Measurements from ENCODE around the gene CUL1. TPM values are rescaled to one million over a fixed set of nuclear protein-coding genes. Genes with fewer than 3 reads are reported as not detected.

Gene CUL1
- total and polyA plus RNA-seq, 2 donors (not counting 3 experiments of a cell fraction or from before 2014, with no cell fraction given) = 25.7 to 50.2 TPM

- POLR2A ChIA-PET = no interaction called here
- dilution Hi-C loops (cut with MboI; ENCODE audit: extremely low pct_ligation_motif_present, low sequenced_read_pairs) = no loop called here
- Histone ChIP-seq H3K27ac (ENCODE audit: insufficient read depth, low read depth, low read length) (no peak overlapping the region), H3K27me3 (ENCODE audit: control insufficient read depth in 2 of 2, insufficient read depth in 2 of 2, low read length in 2 of 2) (no peaks in the 10 kb centered on the region), H3K79me2 (ENCODE audit: control insufficient read depth, insufficient read depth, low read length) (no peaks in the 10 kb centered on the region), H3K36me3 (ENCODE audit: control insufficient read depth in 2 of 2, extremely low read depth in 1 of 2, insufficient read depth in 2 of 2, low read length in 2 of 2) (peaks cover 6 to 19% of the 10 kb centered on the region in 2 experiments), H3K4me3 (replicated peaks in 1 of 3; ENCODE audit: insufficient read depth in 1 of 3, low read depth in 1 of 3, low read length in 3 of 3) (no peak overlapping the region), H4K20me1 (replicated peaks; ENCODE audit: control insufficient read depth, extremely low read depth, insufficient read depth, low read length) (no peaks in the 10 kb centered on the region), H3K4me1 (ENCODE audit: control insufficient read depth, extremely low read depth, insufficient read depth, low read length) (no peaks in the 10 kb centered on the region), H3K9me1 (replicated peaks; ENCODE audit: control insufficient read depth, extremely low read depth, insufficient read depth, low read length) (no peaks in the 10 kb centered on the region), H3K9me3 (replicated peaks; ENCODE audit: control insufficient read depth, insufficient read depth, low read length) (no peaks in the 10 kb centered on the region), H3K4me2 (ENCODE audit: insufficient read depth, low read length) (no peak overlapping the region), H3K9ac (replicated peaks; ENCODE audit: extremely low read depth, insufficient read depth, low read length) (no peak overlapping the region), H2AFZ (ENCODE audit: low read depth, low read length) (no peak overlapping the region)
- intact Hi-C loops (cut with micrococcal nuclease) = no loop called here
- FAIRE-seq (no peak), DNase-seq (ENCODE audit: low read depth, low spot score) (no peak)
- CTCF ChIA-PET = interaction anchor here (0.6 to 2.0 kb wide), 3 partner anchors 10 to 341 kb away, joined by 3 to 4 read pairs (median 4); no protein-coding TSS in a partner anchor
- TF ChIP-seq MYC (IDR thresholded peaks at IDR 0.05; ENCODE audit: low read depth, low read length) = no peak
- TF ChIP-seq GATA2 (IDR thresholded peaks at IDR 0.05; ENCODE audit: insufficient read depth, insufficient read length, low read depth, low read length) = no peak
- no peak for TF ChIP-seq JUN (IDR thresholded peaks at IDR 0.05; ENCODE audit: borderline replicate concordance, insufficient read depth, insufficient read length, low read depth)
- no peak for TF ChIP-seq FOS (IDR thresholded peaks at IDR 0.05; ENCODE audit: borderline replicate concordance, insufficient read depth, low read length)
- no peak for TF ChIP-seq EZH2 (IDR thresholded peaks at IDR 0.05; ENCODE audit: borderline replicate concordance, low read depth, low read length, severe bottlenecking)
- no peak for TF ChIP-seq MAX (IDR thresholded peaks at IDR 0.05; ENCODE audit: insufficient read depth, insufficient read length)
- TF ChIP-seq CTCF (IDR thresholded peaks at IDR 0.05; ENCODE audit: extremely low read depth in 1 of 2, insufficient read depth in 1 of 2, low read depth in 1 of 2, low read length in 2 of 2) = no peak
- TF ChIP-seq POLR2AphosphoS5 (IDR thresholded peaks at IDR 0.05; ENCODE audit: insufficient read depth, low read depth, low read length) = no peak
- TF ChIP-seq POLR2A (IDR thresholded peaks at IDR 0.05; ENCODE audit: low read depth, low read length) = no peak
- BruUV-seq (replicated peaks) = no TSS peak
Measured at GRCh38 chr7:148806187-148806586, 107.5 kb downstream of the CUL1 start.
